Nephron progenitor cell (in vitro differentiated cells): ENCODE results near the gene GRAP2.

Experiments
- DNase-seq: peaks from one replicate; pipeline ENCODE4 v3.0.0; 2021
- H3K27ac Mint-ChIP-seq: 2 replicates; pipeline ENCODE4 v1.8.0; 2021; ENCODE audit warnings: mild to moderate bottlenecking, moderate library complexity, mixed read lengths
- H3K27me3 Mint-ChIP-seq: 2 replicates; pipeline ENCODE4 v1.8.0; 2021; ENCODE audit warnings: mild to moderate bottlenecking, low read depth, mixed read lengths; ENCODE audit not compliant: poor library complexity
- H3K36me3 Mint-ChIP-seq: 2 replicates; pipeline ENCODE4 v1.8.0; 2021; ENCODE audit warnings: low read depth, mixed read lengths
- H3K4me1 Mint-ChIP-seq: 2 replicates; pipeline ENCODE4 v1.8.0; 2021; ENCODE audit warnings: mixed read lengths
- H3K4me3 Mint-ChIP-seq: 2 replicates; pipeline ENCODE4 v1.8.0; 2021; ENCODE audit warnings: mild to moderate bottlenecking, moderate library complexity, mixed read lengths
- H3K9me3 Mint-ChIP-seq: 2 replicates; pipeline ENCODE4 v1.8.0; 2021; ENCODE audit warnings: mild to moderate bottlenecking, moderate library complexity, mixed read lengths
- TF ChIP-seq, protein P1 (sequence below): fragments of 200-600 bp; sonication (generic); IDR thresholded peaks from 2 replicates; pipeline ENCODE4 v1.5.0; 2021; ENCODE audit warnings: antibody characterized with exemption

The GRAP2 gene

DNA sequence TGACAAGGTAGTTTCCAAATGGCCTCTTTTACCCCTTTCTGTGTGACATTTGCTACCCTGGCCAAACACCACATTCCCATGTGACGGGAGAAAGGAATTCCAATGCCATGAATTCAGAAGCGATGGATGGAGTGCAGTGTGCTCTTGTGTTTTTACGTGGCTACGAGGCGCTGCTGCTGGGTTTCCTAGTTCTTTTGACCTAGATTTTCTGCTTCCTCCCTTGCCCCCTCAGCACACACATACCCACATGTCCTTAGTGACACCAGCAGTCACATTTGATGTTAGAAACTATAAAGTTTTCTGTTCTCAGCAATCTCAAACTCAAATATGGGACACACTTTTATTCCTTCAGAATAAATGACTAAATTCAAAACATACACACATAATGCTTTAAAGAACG, 51.5 kb downstream of the GRAP2 start:
- Mint-ChIP-seq H3K27ac (no peak overlapping the region), H3K4me3 (no peak overlapping the region), H3K9me3 (no peaks in the 10 kb centered on the region), H3K36me3 (no peaks in the 10 kb centered on the region), H3K27me3 (peaks cover 12% of the 10 kb centered on the region), H3K4me1 (peaks cover 58% of the 10 kb centered on the region)
- no peak for DNase-seq
- TF ChIP-seq, protein P1, sequence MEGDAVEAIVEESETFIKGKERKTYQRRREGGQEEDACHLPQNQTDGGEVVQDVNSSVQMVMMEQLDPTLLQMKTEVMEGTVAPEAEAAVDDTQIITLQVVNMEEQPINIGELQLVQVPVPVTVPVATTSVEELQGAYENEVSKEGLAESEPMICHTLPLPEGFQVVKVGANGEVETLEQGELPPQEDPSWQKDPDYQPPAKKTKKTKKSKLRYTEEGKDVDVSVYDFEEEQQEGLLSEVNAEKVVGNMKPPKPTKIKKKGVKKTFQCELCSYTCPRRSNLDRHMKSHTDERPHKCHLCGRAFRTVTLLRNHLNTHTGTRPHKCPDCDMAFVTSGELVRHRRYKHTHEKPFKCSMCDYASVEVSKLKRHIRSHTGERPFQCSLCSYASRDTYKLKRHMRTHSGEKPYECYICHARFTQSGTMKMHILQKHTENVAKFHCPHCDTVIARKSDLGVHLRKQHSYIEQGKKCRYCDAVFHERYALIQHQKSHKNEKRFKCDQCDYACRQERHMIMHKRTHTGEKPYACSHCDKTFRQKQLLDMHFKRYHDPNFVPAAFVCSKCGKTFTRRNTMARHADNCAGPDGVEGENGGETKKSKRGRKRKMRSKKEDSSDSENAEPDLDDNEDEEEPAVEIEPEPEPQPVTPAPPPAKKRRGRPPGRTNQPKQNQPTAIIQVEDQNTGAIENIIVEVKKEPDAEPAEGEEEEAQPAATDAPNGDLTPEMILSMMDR: no peak

DNA sequence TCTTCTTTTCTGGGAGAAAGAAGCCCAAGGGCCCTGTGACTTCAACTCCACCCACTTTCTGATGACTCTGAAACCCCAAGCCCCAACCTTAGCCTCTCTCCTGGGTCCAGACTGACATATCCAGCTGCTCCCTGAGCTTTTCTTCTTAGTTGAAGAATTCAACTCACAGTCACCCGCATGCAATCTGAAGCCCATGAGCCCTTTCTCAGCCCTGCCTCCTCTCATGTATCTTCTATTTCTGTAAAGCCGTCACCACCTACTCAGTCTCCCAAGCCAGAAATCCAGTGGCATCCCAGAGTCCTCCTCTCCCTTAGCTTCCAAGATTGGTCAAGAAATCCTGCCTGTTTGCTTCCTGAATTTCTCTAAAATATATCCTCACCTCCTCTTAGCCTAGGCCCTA, 52.2 kb downstream of the GRAP2 start:
- TF ChIP-seq, protein P1: no peak
- Mint-ChIP-seq H3K27me3 (peaks cover 12% of the 10 kb centered on the region), H3K4me3 (no peak overlapping the region), H3K27ac (peak overlapping the region; percentile 4), H3K9me3 (no peaks in the 10 kb centered on the region), H3K4me1 (peaks cover 61% of the 10 kb centered on the region), H3K36me3 (no peaks in the 10 kb centered on the region)
- DNase-seq: no peak

DNA sequence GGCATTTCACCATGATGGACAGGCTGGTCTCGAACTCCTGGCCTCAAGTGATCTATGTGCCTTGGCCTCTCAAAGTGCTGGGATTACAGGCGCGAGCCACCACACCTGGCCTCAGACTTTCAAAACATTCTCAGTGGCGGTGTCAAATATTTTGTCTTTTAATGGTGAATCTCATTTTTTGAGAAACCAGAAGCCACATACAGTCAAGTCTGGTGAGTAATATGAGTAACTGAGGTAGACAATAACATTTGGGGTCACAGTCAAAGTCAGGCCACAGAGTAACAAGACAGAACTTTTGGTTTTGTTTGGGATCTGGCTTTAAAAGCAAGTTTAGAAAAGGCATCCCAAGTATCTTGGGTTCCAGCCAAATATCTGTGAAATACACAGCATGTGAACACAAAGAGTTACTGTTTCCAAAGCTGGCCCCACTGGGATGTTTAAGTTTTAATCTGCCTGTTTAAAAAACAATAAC, 53.7 kb downstream of the GRAP2 start:
- H3K36me3 Mint-ChIP-seq: no peaks in the 10 kb centered on the region
- peaks cover 64% of the 10 kb centered on the region for H3K4me1 Mint-ChIP-seq
- no peak overlapping the region for H3K27ac Mint-ChIP-seq
- H3K9me3 Mint-ChIP-seq: no peaks in the 10 kb centered on the region
- H3K27me3 Mint-ChIP-seq: peaks cover 12% of the 10 kb centered on the region
- no peak overlapping the region for H3K4me3 Mint-ChIP-seq
- TF ChIP-seq, protein P1: no peak
- no peak for DNase-seq

DNA sequence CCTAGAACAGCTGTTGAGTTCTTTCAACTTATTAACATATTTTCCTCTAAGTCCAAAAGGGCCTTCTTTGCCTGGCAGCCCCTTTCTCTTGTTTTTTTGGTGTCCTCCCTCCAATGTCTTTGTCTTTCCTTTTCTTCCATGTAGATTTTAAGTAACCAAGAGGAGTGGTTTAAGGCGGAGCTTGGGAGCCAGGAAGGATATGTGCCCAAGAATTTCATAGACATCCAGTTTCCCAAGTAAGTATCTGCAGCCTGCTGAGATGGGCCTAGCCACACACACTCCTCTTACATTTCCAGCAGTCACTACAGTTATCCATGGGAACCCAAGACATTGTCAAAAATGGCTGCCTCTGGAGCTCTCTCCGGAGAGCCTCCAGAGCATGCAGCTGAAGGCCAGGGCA, 54.8 kb downstream of the GRAP2 start:
- Mint-ChIP-seq H3K9me3 (no peaks in the 10 kb centered on the region), H3K4me1 (peaks cover 64% of the 10 kb centered on the region), H3K27me3 (peaks cover 21% of the 10 kb centered on the region), H3K36me3 (no peaks in the 10 kb centered on the region), H3K4me3 (no peak overlapping the region), H3K27ac (no peak overlapping the region)
- TF ChIP-seq, protein P1: no peak
- DNase-seq: no peak

DNA sequence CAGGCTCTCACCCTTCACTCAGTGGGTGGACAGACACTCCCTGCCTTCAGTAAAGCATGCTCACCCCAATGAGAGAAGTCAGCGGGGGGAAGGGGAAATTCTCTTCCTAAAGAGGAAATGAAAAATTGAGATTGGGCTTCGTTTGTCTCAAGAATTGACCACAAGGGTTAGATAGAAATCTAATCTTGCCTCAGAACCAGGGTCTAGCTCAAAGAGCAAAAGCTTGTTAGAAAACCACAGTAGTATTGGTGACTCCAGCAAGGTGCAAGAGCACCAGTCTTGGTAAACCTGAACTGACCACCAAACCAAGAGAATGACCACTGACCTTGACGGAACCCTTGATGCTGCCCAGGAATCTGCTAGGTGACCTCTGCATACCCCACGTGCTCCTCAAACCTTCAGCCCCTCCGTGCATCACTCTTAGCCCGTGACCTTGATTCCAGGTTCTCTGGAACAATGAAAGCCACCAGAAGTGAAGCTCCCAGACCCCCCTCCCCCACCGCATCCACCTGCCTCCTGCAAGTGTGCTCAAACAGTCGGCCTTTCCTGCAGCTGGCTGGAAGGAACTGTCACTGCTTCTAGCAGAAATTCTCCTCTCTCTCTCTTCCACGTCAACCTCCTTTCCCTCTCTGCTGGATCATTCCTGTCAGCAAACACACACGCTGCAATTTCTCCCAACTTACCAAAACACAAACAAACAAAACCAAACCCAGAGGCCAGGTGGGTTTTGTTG, 56.2 kb downstream of the GRAP2 start:
- TF ChIP-seq, protein P1: no peak
- DNase-seq: no peak
- Mint-ChIP-seq H3K27ac (peak overlapping the region; percentile 60), H3K36me3 (no peaks in the 10 kb centered on the region), H3K9me3 (no peaks in the 10 kb centered on the region), H3K4me3 (no peak overlapping the region), H3K27me3 (peaks cover 21% of the 10 kb centered on the region), H3K4me1 (peaks cover 63% of the 10 kb centered on the region)
